Endothelial cell of umbilical vein (primary cell): ENCODE data around the gene CDH3.

ENCODE experiments used
- EZH2 ChIP-seq: IDR thresholded peaks from 2 replicates; pipeline ENCODE4 v1.6.1; 2012; ENCODE audit warnings: borderline replicate concordance, low read depth, mild to moderate bottlenecking, moderate library complexity, low read length, inconsistent platforms; ENCODE audit not compliant: severe bottlenecking
- FOS ChIP-seq: IDR thresholded peaks from 2 replicates; pipeline ENCODE4 v1.6.1; 2011; ENCODE audit warnings: mild to moderate bottlenecking, low read length, moderate library complexity, borderline replicate concordance; ENCODE audit not compliant: insufficient read depth
- JUN ChIP-seq: IDR thresholded peaks from 2 replicates; pipeline ENCODE4 v1.6.1; 2011; ENCODE audit warnings: borderline replicate concordance, low read depth; ENCODE audit not compliant: insufficient read length, insufficient read depth
- POLR2A ChIP-seq: IDR thresholded peaks from 2 replicates; pipeline ENCODE4 v1.6.1; 2012; ENCODE audit warnings: low read depth, mild to moderate bottlenecking, control low read depth, low read length
- POLR2AphosphoS5 ChIP-seq: IDR thresholded peaks from 2 replicates; pipeline ENCODE4 v1.6.1; 2012; ENCODE audit warnings: low read depth, mild to moderate bottlenecking, control low read depth, low read length, moderate library complexity; ENCODE audit not compliant: insufficient read depth
- TF ChIP-seq, protein P1 (sequence below), 2 donors: IDR thresholded peaks; 1 replicate in 1 of 2; 2 replicates in 1 of 2; pipeline ENCODE4 v1.5.1; 2011; ENCODE audit warnings: low read length in 2 of 2, mild to moderate bottlenecking in 2 of 2, moderate library complexity in 2 of 2, control low read depth in 1 of 2, inconsistent platforms in 1 of 2, low read depth in 1 of 2; ENCODE audit not compliant: insufficient read depth in 1 of 2; ENCODE audit errors: extremely low read depth in 1 of 2
- TF ChIP-seq, protein P2 (sequence below): IDR thresholded peaks from 2 replicates; pipeline ENCODE4 v1.6.1; 2011; ENCODE audit not compliant: insufficient read depth, insufficient read length

DNA sequence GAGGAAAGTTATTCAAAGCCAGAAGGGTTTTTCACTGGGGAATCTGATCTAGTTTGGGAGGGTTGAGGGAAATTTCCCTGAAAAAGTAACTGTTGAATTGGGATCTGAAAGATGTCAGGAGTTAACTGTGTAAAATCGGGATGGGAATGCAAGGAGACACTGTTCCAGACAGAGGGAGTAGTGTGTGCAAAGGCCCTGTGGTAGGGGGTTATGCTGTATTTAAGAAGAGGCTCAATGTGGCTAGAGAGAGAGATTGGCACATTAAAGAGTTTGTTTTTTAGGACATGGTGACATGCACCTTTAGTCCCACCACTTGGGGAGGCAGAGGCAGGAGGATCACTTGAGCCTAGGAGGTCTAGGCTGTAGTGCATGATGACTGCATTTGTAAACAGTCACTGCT, 16.9 kb downstream of the CDH3 start:
- TF ChIP-seq, protein P1, sequence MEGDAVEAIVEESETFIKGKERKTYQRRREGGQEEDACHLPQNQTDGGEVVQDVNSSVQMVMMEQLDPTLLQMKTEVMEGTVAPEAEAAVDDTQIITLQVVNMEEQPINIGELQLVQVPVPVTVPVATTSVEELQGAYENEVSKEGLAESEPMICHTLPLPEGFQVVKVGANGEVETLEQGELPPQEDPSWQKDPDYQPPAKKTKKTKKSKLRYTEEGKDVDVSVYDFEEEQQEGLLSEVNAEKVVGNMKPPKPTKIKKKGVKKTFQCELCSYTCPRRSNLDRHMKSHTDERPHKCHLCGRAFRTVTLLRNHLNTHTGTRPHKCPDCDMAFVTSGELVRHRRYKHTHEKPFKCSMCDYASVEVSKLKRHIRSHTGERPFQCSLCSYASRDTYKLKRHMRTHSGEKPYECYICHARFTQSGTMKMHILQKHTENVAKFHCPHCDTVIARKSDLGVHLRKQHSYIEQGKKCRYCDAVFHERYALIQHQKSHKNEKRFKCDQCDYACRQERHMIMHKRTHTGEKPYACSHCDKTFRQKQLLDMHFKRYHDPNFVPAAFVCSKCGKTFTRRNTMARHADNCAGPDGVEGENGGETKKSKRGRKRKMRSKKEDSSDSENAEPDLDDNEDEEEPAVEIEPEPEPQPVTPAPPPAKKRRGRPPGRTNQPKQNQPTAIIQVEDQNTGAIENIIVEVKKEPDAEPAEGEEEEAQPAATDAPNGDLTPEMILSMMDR (IDR thresholded peaks at IDR 0.05; ENCODE audit: extremely low read depth in 1 of 2, insufficient read depth in 1 of 2, low read depth in 1 of 2, low read length in 2 of 2), result no peak
- TF ChIP-seq FOS, result no peak
- TF ChIP-seq, protein P2, sequence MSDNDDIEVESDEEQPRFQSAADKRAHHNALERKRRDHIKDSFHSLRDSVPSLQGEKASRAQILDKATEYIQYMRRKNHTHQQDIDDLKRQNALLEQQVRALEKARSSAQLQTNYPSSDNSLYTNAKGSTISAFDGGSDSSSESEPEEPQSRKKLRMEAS, result no peak
- no peak for TF ChIP-seq POLR2A
- no peak for TF ChIP-seq POLR2AphosphoS5
- no peak for TF ChIP-seq JUN
- TF ChIP-seq EZH2, result no peak
